ENCODE data around the gene ALKBH5.
"Not testable (repeated sequence)": the region's sequence is repeated elsewhere in the genome, so short reads cannot be mapped to it uniquely, and the experiment has no call there.

Gene ALKBH5

GRCh38 chr17:18187226-18187625 lies 3.6 kb downstream of the ALKBH5 start:
- DNase-seq: no peak

GRCh38 chr17:18187821-18188761 lies 4.5 kb downstream of the ALKBH5 start:
- DNase-seq: peak; percentile 72

GRCh38 chr17:18190628-18191235 lies 7.1 kb downstream of the ALKBH5 start:
- DNase-seq: no peak

GRCh38 chr17:18191236-18191667 lies 7.6 kb downstream of the ALKBH5 start:
- DNase-seq: no peak

GRCh38 chr17:18191967-18192366 lies 8.3 kb downstream of the ALKBH5 start:
- peak; percentile 5 for DNase-seq

- DNase-seq: no peak
These were observed 10.8 kb downstream of the ALKBH5 start for GRCh38 chr17:18194394-18194793.

- DNase-seq: no peak
These were observed 11.2 kb downstream of the ALKBH5 start for GRCh38 chr17:18194804-18195203.

GRCh38 chr17:18195246-18195645 lies 11.6 kb downstream of the ALKBH5 start:
- DNase-seq: no peak

GRCh38 chr17:18197535-18198194 lies 14.0 kb downstream of the ALKBH5 start:
- no peak for DNase-seq

GRCh38 chr17:18198530-18198929 lies 14.9 kb downstream of the ALKBH5 start:
- no peak for DNase-seq

- no peak for DNase-seq
These were observed 17.5 kb downstream of the ALKBH5 start for GRCh38 chr17:18201108-18201507.

GRCh38 chr17:18203308-18203707 lies 19.7 kb downstream of the ALKBH5 start:
- no peak for DNase-seq

GRCh38 chr17:18205861-18206260 lies 22.2 kb downstream of the ALKBH5 start:
- no peak for DNase-seq

GRCh38 chr17:18206962-18207361 lies 23.3 kb downstream of the ALKBH5 start:
- no peak for DNase-seq

GRCh38 chr17:18208092-18208491 lies 24.5 kb downstream of the ALKBH5 start:
- no peak for DNase-seq

- DNase-seq: no peak
These were observed 30.1 kb downstream of the ALKBH5 start for GRCh38 chr17:18213666-18214270.

- not testable (repeated sequence) for DNase-seq
These were observed 33.3 kb downstream of the ALKBH5 start for GRCh38 chr17:18216906-18217305.

GRCh38 chr17:18217412-18218015 lies 33.9 kb downstream of the ALKBH5 start:
- peak; percentile 80 for DNase-seq

- DNase-seq: no peak
These were observed 35.3 kb downstream of the ALKBH5 start for GRCh38 chr17:18218756-18219415.

- no peak for DNase-seq
These were observed 40.4 kb downstream of the ALKBH5 start for GRCh38 chr17:18224053-18224386.

- DNase-seq: no peak
These were observed 40.9 kb downstream of the ALKBH5 start for GRCh38 chr17:18224387-18225120.

Measured in activated CD4-positive, alpha-beta T cell treated with anti-CD3 and anti-CD28 coated beads, Interleukin-10, Interleukin-2, amounts not matched to agents 100 ng/mL and 50 ng/mL, durations not matched to agents 16 hours and 8 hours (primary cell).